Liver (tissue), 3 donors: ENCODE data around the gene SLC4A3.

ENCODE experiments used
- EGR1 ChIP-seq, 2 donors: IDR thresholded peaks; 2 replicates each; pipeline ENCODE4 v1.6.1; 2016 to 2018; ENCODE audit warnings: antibody characterized with exemption in 2 of 2, low read depth in 2 of 2
- FOXA1 ChIP-seq: IDR thresholded peaks from 2 replicates; pipeline ENCODE4 v1.6.1; 2016; ENCODE audit warnings: antibody characterized with exemption
- GABPA ChIP-seq, 2 donors: IDR thresholded peaks in 1 of 2; conservative IDR thresholded peaks in 1 of 2; 2 replicates each; pipeline ENCODE4 v1.6.1; 2016; ENCODE audit warnings: antibody characterized with exemption in 2 of 2, mild to moderate bottlenecking in 1 of 2, moderate library complexity in 1 of 2
- HNF4G ChIP-seq: IDR thresholded peaks from 2 replicates; pipeline ENCODE4 v1.6.1; 2016; ENCODE audit warnings: antibody characterized with exemption
- JUND ChIP-seq, 2 donors: IDR thresholded peaks; 2 replicates each; pipeline ENCODE4 v1.6.1; 2016; ENCODE audit warnings: antibody characterized with exemption in 2 of 2
- NR2F2 ChIP-seq: IDR thresholded peaks from 2 replicates; pipeline ENCODE4 v1.6.1; 2016; ENCODE audit warnings: antibody characterized with exemption
- SP1 ChIP-seq: IDR thresholded peaks from 2 replicates; pipeline ENCODE4 v1.6.1; 2018; ENCODE audit warnings: antibody characterized with exemption, mild to moderate bottlenecking
- TAF1 ChIP-seq: conservative IDR thresholded peaks from 2 replicates; pipeline ENCODE4 v1.6.1; 2016; ENCODE audit warnings: antibody characterized with exemption, mild to moderate bottlenecking
- YY1 ChIP-seq: IDR thresholded peaks from 2 replicates; pipeline ENCODE4 v1.6.1; 2016; ENCODE audit warnings: antibody characterized with exemption, mild to moderate bottlenecking
- TF ChIP-seq, protein P1 (sequence below): fragments of 150-350 bp; IDR thresholded peaks from 2 replicates; pipeline ENCODE4 v1.5.1; 2017; ENCODE audit warnings: improper control_type of control experiment, low read depth, low read length; ENCODE audit not compliant: missing input control
- TF ChIP-seq, protein P2 (sequence below): IDR thresholded peaks from 2 replicates; pipeline ENCODE4 v1.6.1; 2016; ENCODE audit warnings: antibody characterized with exemption
- TF ChIP-seq, protein P3 (sequence below): IDR thresholded peaks from 2 replicates; pipeline ENCODE4 v1.6.1; 2016; ENCODE audit warnings: antibody characterized with exemption, mild to moderate bottlenecking
- TF ChIP-seq, protein P4 (sequence below): IDR thresholded peaks from 2 replicates; pipeline ENCODE4 v1.6.1; 2016; ENCODE audit warnings: antibody characterized with exemption
- donor health status: healthy.
- donor health status: healthy.

DNA sequence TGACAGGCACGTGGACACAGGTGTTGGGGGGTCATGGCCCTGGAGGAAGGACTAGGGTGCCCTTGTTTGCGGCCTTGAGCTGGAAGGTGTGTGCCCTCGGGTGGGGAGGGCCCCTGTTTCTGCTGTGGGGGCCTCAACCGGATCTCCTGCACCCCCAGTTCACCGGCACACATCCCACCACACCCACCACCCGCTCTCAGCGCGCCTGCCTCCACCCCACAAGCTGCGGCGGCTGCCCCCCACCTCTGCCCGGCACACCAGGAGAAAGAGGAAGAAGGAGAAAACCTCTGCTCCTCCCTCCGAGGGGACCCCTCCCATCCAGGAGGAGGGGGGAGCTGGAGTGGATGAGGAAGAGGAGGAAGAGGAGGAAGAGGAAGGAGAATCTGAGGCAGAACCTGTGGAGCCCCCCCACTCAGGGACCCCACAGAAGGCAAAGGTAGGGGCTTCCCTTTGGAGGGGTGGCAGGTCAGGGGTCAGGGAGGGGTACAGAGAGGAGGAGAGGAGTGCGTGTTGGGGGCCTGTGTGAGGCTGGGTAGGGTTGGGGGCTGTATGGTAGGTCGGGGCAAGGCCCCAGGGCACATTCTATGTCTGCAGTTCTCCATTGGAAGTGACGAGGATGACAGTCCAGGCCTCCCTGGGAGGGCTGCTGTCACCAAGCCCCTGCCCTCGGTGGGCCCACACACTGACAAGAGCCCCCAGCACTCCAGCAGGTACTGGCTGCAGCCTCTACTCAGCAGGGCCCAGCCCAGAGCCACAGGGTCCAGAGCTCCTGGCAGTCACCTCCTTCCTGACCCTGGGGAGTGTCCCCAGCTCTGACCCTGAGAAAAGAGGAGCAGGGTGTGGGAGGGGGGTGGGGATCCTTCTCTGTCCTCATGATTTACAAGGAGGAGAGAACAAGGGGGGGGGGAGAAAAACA, 1.8 kb downstream of the SLC4A3 start:
- TF ChIP-seq YY1 (no peak), HNF4G (no peak), JUND (IDR thresholded peaks at IDR 0.05) (no peak), SP1 (no peak), NR2F2 (no peak), EGR1 (IDR thresholded peaks at IDR 0.05; ENCODE audit: low read depth in 2 of 2) (no peak), TAF1 (no peak), FOXA1 (no peak), GABPA (IDR thresholded peaks at IDR 0.05 in 1 of 2, conservative IDR thresholded peaks at IDR 0.05 in 1 of 2) (no peak)
- TF ChIP-seq, protein P1, sequence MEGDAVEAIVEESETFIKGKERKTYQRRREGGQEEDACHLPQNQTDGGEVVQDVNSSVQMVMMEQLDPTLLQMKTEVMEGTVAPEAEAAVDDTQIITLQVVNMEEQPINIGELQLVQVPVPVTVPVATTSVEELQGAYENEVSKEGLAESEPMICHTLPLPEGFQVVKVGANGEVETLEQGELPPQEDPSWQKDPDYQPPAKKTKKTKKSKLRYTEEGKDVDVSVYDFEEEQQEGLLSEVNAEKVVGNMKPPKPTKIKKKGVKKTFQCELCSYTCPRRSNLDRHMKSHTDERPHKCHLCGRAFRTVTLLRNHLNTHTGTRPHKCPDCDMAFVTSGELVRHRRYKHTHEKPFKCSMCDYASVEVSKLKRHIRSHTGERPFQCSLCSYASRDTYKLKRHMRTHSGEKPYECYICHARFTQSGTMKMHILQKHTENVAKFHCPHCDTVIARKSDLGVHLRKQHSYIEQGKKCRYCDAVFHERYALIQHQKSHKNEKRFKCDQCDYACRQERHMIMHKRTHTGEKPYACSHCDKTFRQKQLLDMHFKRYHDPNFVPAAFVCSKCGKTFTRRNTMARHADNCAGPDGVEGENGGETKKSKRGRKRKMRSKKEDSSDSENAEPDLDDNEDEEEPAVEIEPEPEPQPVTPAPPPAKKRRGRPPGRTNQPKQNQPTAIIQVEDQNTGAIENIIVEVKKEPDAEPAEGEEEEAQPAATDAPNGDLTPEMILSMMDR = no peak
- TF ChIP-seq, protein P2, sequence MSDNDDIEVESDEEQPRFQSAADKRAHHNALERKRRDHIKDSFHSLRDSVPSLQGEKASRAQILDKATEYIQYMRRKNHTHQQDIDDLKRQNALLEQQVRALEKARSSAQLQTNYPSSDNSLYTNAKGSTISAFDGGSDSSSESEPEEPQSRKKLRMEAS = no peak
- TF ChIP-seq, protein P3, sequence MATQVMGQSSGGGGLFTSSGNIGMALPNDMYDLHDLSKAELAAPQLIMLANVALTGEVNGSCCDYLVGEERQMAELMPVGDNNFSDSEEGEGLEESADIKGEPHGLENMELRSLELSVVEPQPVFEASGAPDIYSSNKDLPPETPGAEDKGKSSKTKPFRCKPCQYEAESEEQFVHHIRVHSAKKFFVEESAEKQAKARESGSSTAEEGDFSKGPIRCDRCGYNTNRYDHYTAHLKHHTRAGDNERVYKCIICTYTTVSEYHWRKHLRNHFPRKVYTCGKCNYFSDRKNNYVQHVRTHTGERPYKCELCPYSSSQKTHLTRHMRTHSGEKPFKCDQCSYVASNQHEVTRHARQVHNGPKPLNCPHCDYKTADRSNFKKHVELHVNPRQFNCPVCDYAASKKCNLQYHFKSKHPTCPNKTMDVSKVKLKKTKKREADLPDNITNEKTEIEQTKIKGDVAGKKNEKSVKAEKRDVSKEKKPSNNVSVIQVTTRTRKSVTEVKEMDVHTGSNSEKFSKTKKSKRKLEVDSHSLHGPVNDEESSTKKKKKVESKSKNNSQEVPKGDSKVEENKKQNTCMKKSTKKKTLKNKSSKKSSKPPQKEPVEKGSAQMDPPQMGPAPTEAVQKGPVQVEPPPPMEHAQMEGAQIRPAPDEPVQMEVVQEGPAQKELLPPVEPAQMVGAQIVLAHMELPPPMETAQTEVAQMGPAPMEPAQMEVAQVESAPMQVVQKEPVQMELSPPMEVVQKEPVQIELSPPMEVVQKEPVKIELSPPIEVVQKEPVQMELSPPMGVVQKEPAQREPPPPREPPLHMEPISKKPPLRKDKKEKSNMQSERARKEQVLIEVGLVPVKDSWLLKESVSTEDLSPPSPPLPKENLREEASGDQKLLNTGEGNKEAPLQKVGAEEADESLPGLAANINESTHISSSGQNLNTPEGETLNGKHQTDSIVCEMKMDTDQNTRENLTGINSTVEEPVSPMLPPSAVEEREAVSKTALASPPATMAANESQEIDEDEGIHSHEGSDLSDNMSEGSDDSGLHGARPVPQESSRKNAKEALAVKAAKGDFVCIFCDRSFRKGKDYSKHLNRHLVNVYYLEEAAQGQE = no peak
- TF ChIP-seq, protein P4, sequence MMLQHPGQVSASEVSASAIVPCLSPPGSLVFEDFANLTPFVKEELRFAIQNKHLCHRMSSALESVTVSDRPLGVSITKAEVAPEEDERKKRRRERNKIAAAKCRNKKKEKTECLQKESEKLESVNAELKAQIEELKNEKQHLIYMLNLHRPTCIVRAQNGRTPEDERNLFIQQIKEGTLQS = no peak
